ENCODE measurements around the gene TMEM8B. TPM values are rescaled to one million over a fixed set of nuclear protein-coding genes. Genes with fewer than 3 reads are reported as not detected.

Gene TMEM8B
- total RNA-seq, 1 donor = 2.5 TPM

DNA sequence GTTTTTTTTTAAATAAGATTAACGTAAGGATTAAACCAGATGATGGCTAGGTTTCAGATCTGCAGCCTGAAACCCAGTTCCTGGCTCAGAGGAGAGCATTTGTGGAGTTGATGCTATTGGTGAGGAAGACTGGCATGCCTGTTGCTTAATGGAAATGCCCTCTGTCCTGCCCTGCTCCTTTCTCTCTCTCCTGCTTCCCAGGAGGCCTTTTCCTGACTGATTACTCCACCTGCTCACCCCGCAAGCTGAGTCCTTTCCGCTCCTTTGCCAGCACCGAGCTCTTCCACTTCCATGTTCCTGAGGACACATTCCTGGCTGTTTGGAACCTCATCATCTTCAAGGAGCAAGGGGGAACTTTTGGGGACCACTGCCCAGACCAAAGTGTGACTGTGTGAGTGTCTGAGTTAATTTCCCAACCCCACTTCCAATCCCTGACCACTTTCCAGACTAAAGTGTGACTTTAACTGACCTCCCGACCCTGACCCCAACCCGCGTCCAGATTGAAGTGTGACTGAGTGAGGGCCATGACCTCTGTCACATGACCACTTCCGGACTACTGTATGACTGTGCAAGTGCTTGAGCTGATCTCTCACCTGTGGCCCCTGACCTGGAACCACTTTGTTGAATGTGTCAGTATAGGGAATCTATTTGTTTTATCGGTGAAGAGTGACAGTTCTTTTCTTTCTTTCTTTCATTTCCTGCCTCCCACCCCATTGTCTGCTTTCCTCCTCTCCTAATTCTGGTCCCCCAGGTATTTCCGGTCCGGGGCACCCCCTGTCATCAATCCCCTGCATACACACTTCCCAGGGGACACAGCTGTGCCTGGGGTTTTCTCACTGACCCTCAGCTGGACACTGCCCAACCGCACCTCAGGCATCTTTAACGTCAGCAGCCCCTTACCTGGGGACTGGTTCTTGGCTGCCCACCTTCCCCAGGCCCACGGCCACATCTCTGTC lies 5.5 kb downstream of the TMEM8B start:
- H3K27ac ChIP-seq (ENCODE audit: low read depth, low read length) = no peak overlapping the region
- H3K9me3 ChIP-seq (ENCODE audit: low read depth, low read length) = no peaks in the 10 kb centered on the region
- H3K4me2 ChIP-seq (ENCODE audit: insufficient read depth, low read length) = no peak overlapping the region
- peaks cover 6% of the 10 kb centered on the region for H3K79me2 ChIP-seq (ENCODE audit: insufficient read depth, low read length)
- no peaks in the 10 kb centered on the region for H3K36me3 ChIP-seq (ENCODE audit: insufficient read depth, low read length)
- TF ChIP-seq, protein P1, sequence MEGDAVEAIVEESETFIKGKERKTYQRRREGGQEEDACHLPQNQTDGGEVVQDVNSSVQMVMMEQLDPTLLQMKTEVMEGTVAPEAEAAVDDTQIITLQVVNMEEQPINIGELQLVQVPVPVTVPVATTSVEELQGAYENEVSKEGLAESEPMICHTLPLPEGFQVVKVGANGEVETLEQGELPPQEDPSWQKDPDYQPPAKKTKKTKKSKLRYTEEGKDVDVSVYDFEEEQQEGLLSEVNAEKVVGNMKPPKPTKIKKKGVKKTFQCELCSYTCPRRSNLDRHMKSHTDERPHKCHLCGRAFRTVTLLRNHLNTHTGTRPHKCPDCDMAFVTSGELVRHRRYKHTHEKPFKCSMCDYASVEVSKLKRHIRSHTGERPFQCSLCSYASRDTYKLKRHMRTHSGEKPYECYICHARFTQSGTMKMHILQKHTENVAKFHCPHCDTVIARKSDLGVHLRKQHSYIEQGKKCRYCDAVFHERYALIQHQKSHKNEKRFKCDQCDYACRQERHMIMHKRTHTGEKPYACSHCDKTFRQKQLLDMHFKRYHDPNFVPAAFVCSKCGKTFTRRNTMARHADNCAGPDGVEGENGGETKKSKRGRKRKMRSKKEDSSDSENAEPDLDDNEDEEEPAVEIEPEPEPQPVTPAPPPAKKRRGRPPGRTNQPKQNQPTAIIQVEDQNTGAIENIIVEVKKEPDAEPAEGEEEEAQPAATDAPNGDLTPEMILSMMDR (IDR thresholded peaks at IDR 0.05; ENCODE audit: extremely low read depth, low read depth, low read length) = no peak
- DNase-seq (ENCODE audit: insufficient read length, low spot score, missing footprints) = no peak
- H3K4me3 ChIP-seq (ENCODE audit: insufficient read depth, low read length) = no peak overlapping the region
- no peaks in the 10 kb centered on the region for H4K20me1 ChIP-seq (ENCODE audit: insufficient read depth, low read length)
- H2AFZ ChIP-seq (ENCODE audit: low read length) = no peak overlapping the region
- H3K4me1 ChIP-seq (ENCODE audit: insufficient read depth, low read length) = peaks cover 18% of the 10 kb centered on the region
- H3K27me3 ChIP-seq (ENCODE audit: insufficient read depth, low read length) = no peaks in the 10 kb centered on the region

DNA sequence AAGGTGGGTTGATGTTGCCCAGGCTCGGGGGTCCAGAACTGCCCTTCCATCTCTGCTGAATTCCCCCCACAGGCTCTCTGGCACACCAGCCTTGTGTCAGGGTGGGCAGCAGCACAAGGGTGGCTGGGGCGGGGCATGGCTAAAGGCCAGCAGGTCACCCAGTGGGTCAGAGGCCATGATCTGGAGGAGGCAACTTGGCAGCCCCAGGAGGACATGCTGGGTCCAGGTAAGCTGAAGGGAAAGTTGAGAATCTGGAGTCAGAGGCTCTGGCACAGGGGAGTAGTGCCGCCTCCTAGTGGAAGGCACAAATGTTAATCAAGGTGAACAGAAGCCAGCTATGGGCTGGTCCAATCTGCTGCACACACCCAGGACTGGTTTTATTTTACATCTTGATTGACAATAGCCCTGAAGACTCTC lies 6.2 kb downstream of the TMEM8B start:
- Histone ChIP-seq H3K27me3 (ENCODE audit: insufficient read depth, low read length) (no peaks in the 10 kb centered on the region), H3K4me2 (ENCODE audit: insufficient read depth, low read length) (no peak overlapping the region), H3K36me3 (ENCODE audit: insufficient read depth, low read length) (no peaks in the 10 kb centered on the region), H3K9me3 (ENCODE audit: low read depth, low read length) (no peaks in the 10 kb centered on the region), H3K4me3 (ENCODE audit: insufficient read depth, low read length) (no peak overlapping the region), H4K20me1 (ENCODE audit: insufficient read depth, low read length) (no peaks in the 10 kb centered on the region), H3K4me1 (ENCODE audit: insufficient read depth, low read length) (peaks cover 11% of the 10 kb centered on the region), H3K79me2 (ENCODE audit: insufficient read depth, low read length) (peaks cover under 1% of the 10 kb centered on the region), H2AFZ (ENCODE audit: low read length) (no peak overlapping the region), H3K27ac (ENCODE audit: low read depth, low read length) (no peak overlapping the region)
- TF ChIP-seq, protein P1 (IDR thresholded peaks at IDR 0.05; ENCODE audit: extremely low read depth, low read depth, low read length) = peak; percentile 28
- DNase-seq (ENCODE audit: insufficient read length, low spot score, missing footprints) = no peak

DNA sequence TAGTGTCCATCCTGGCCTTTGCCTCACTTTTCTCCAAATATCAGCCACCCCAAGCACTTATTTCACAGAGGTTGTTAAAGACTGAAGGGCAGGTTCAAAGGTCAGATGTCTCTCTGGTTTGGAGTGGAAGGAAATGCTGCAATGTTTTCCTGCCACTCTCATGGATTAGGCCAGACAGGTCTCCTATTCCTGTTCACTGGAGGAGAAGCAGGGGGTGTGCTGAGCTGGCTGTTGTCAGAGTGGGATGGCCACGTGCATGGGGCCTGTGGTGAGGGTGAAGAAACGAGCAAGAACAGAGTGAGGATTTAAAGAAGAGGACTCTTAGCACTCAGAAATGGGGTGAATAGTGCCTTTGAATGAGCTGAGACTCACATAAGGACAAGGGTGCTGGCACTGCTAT lies 6.7 kb downstream of the TMEM8B start:
- Histone ChIP-seq H3K4me1 (ENCODE audit: insufficient read depth, low read length) (peaks cover 11% of the 10 kb centered on the region), H3K9me3 (ENCODE audit: low read depth, low read length) (no peaks in the 10 kb centered on the region), H3K79me2 (ENCODE audit: insufficient read depth, low read length) (no peaks in the 10 kb centered on the region), H2AFZ (ENCODE audit: low read length) (no peak overlapping the region), H3K36me3 (ENCODE audit: insufficient read depth, low read length) (no peaks in the 10 kb centered on the region), H4K20me1 (ENCODE audit: insufficient read depth, low read length) (no peaks in the 10 kb centered on the region), H3K27me3 (ENCODE audit: insufficient read depth, low read length) (no peaks in the 10 kb centered on the region), H3K4me2 (ENCODE audit: insufficient read depth, low read length) (no peak overlapping the region), H3K4me3 (ENCODE audit: insufficient read depth, low read length) (no peak overlapping the region), H3K27ac (ENCODE audit: low read depth, low read length) (no peak overlapping the region)
- DNase-seq (ENCODE audit: insufficient read length, low spot score, missing footprints) = no peak
- TF ChIP-seq, protein P1 (IDR thresholded peaks at IDR 0.05; ENCODE audit: extremely low read depth, low read depth, low read length) = no peak

DNA sequence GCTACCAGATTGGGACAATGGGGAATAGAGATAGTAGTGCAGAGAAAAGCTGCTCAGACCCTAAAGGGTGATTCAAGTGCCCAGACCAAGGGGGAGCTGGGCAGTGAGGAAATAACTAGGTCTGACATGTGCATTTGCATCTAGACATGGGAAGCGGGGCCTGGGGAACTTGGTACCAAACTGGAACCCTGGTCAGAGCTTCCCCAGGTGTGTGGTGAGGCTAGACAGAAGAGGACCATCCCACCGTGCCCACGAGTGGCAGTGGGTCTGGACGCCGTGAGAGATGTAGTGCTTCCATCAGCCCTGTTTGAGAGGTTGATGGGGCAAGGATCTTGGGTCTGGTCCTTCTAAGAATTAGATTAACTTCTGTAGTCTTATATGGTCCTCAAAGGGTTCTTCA lies 7.6 kb downstream of the TMEM8B start:
- Histone ChIP-seq H3K27ac (ENCODE audit: low read depth, low read length) (no peak overlapping the region), H2AFZ (ENCODE audit: low read length) (no peak overlapping the region), H3K9me3 (ENCODE audit: low read depth, low read length) (no peaks in the 10 kb centered on the region), H3K79me2 (ENCODE audit: insufficient read depth, low read length) (no peaks in the 10 kb centered on the region), H3K4me2 (ENCODE audit: insufficient read depth, low read length) (no peak overlapping the region), H3K36me3 (ENCODE audit: insufficient read depth, low read length) (no peaks in the 10 kb centered on the region), H4K20me1 (ENCODE audit: insufficient read depth, low read length) (no peaks in the 10 kb centered on the region), H3K27me3 (ENCODE audit: insufficient read depth, low read length) (no peaks in the 10 kb centered on the region), H3K4me3 (ENCODE audit: insufficient read depth, low read length) (no peak overlapping the region), H3K4me1 (ENCODE audit: insufficient read depth, low read length) (peaks cover 11% of the 10 kb centered on the region)
- DNase-seq (ENCODE audit: insufficient read length, low spot score, missing footprints) = no peak
- TF ChIP-seq, protein P1 (IDR thresholded peaks at IDR 0.05; ENCODE audit: extremely low read depth, low read depth, low read length) = no peak
